GM18508 (cell line): ENCODE data around the gene UPB1.
"Not testable (repeated sequence)": the region's sequence is repeated elsewhere in the genome, so short reads cannot be mapped to it uniquely, and the experiment has no call there.

Experiments
- ATAC-seq: cut with Tn5 transposase; IDR thresholded peaks from one replicate; pipeline ENCODE4 v1.9.1; 2021; ENCODE audit warnings: moderate number of reproducible peaks; ENCODE audit not compliant: insufficient read depth, unreplicated experiment

Gene UPB1

DNA sequence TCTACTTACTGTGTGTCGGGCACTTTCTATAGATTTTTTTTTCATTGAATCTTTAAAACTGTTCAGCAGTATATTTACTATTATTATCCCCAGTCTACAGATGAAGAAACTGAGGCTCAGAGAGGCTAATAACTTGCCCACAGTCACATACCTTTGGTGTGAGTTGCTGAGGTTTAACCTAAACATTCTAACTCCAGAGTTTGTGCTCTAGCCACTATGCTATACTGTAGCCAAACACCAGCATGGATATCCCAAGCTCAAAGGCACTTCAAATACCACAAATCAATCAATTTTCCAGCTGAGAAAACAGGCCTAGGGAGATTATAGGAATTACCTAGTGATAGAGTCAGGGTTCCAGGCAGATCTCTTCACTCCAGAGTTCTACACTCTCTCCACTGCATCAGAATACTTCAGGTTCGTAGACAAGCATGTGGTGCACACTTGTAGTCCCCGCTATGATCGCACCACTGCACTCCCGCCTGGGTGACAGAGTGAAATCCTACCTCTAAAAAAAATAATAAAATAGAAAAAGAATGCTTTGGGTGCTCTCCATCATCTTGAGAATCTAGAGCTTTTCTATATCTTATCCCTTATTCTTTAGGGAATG, 20.4 kb upstream of the UPB1 start:
- ATAC-seq: no peak

- no peak for ATAC-seq
Observed at GRCh38 chr22:24481641-24482040, 13.5 kb upstream of the UPB1 start.

- ATAC-seq: no peak
Observed at GRCh38 chr22:24482575-24482974, 12.6 kb upstream of the UPB1 start.

- no peak for ATAC-seq
Observed at GRCh38 chr22:24482998-24483397, 12.1 kb upstream of the UPB1 start.

DNA sequence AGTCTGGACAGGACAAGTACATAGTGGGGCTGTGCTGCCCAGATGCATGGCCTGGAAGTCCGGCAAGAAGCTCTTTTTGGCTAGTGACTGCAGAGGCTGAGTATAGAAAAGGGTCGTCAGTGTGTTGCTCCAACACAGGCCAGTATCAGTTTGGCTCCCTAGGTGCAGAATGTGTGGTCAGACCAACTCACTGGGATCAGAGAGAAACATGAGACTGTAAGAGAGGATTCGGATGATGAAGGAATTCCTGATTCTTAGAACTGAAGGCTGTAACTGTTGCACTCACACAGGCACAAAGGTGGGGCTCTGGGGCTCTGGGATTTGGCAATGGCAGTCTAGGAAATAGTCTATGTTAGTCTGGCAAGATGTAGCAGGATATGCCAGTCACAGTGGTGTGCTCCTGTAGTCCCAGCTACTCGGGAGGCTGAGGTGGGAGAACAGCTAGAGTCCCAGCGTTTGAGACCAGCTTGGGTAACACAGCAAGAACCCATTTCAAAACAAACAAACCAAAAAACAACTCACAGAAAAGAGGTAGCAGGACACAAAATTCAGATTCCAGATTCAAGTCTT, 11.1 kb upstream of the UPB1 start:
- ATAC-seq: no peak

DNA sequence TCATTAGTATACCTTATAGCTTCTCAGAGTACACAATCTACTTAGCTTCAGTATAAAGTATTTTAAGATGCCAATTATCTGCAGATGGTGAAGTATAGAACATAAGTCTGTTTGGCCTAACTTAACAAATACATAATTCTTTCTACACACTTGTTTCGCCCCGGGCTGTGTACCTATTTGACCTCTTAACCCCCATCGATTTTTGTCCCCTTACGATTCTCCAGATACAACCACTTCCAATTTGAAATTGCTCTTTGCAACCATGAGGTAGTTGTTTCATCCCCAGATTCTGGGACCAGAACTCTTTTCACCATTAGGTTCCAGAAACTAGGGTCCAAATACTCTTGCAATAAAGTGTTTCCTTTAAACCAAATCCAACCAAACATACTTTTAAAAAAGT, 10.0 kb upstream of the UPB1 start:
- ATAC-seq: no peak

GRCh38 chr22:24485608-24486007, 9.5 kb upstream of the UPB1 start:
- ATAC-seq: no peak

DNA sequence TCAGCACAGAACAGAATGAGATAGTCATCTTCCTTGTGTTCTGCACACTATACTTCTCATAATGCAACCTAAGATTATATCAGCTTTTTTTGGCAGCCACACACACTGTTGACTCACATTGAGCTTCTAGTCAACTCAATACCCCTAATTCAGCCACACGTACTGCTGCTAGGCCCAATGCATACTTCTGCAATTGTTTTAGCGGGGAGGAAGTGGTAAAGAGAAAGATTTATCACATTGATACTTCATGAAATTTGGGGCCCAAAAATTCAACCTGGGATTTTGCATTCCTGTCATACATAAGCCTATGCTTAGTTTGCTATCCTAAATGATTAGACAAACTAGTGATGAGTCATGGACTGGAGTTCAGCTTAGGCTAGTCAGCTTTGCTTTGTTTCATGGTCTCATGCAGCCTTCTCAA, 8.6 kb upstream of the UPB1 start:
- ATAC-seq: no peak

- no peak for ATAC-seq
Observed at GRCh38 chr22:24489011-24489410, 6.1 kb upstream of the UPB1 start.

DNA sequence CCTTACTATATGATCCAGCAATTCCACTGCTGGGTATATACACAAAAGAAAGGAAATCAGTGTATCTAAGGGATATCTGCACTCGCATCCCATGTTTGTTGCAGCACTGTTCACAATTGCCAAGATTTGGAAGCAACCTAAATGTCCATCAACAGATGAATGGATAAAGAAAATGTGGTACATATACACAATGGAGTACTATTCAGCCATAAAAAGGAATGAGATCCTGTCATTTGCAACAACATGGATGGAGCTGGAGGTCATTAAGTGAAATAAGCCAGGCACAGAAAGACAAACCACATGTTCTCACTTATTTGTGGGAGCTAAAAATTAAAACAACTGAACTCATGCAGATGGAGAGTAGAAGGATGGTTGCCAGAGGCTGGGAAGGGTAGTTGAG, 5.7 kb upstream of the UPB1 start:
- ATAC-seq: not testable (repeated sequence)

GRCh38 chr22:24492391-24492790, 2.7 kb upstream of the UPB1 start:
- no peak for ATAC-seq

GRCh38 chr22:24494167-24494527, 985 bp upstream of the UPB1 start:
- ATAC-seq: no peak

DNA sequence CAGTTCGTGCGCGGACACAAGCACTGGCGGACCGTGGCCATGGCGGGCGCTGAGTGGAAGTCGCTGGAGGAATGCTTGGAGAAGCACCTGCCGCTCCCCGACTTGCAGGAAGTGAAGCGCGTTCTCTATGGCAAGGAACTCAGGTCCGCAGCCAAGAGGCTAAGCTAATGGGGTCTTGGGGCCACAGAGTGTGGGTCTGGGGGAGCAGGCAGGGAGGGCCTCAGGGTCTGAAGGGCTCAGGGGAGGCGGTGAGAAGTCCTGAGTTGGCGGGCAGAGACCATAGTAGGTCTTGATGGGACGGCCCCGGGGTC, 188 bp downstream of the UPB1 start:
- no peak for ATAC-seq

- no peak for ATAC-seq
Observed at GRCh38 chr22:24496234-24496633, 1.1 kb downstream of the UPB1 start.

DNA sequence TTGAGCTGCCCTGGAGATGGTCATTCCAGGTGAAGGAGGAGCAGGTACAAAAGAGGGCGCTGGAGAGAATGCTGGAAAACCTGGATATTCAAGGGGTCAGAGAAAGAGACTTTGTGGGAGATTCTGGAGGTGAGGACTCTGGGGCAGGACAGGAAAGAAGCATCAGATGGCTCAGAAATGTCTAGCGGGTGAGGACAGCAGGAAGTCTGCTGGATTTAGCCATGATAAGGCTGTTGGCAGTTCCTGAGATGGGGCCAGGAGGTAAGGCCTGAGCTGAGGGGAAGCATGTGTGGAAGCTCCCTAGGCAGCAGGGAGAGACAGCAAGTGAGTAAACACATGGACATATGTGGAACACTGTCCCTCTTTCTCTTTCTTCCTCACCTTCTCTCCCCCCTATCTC, 1.5 kb downstream of the UPB1 start:
- ATAC-seq: no peak

DNA sequence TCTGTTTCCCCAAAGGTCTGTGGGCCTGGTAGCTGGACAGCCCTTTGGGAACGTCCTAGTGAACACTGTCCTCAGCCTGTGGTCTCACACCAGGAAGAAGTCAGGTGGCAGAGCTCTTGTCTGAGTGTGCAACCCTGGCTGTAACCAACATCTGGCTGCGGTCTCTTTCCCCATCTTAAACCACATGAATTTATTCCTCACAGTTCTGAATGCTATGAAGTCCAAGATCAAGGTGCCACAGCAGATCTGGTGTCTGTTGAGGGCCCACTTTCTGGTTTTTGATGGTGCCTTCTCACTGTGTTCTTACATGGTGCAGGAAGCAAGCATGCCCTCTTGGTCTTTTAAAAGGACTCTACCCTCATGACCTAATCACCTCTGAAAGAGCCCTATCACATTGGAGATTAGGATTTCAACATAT, 2.7 kb downstream of the UPB1 start:
- ATAC-seq: no peak

DNA sequence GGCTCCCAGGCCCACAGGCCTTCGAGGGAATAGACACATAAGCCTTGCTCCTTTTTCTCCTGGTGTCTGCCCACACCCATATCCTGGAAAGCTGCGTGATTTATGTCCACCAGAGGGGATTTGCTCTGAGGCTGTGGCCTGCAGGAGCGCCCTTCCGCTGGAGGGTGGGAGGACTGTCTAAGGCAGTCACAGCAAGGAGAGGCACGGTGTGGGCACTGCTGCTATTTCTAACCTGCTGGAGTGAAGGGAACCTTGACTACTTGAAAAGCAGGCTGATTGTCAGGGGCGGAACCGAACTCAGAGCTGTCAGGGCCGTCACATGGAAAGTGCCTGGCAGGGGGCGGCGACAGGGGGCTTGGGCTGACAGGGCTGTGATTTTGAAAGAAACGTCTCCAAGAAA, 3.7 kb downstream of the UPB1 start:
- no peak for ATAC-seq

- ATAC-seq: no peak
Observed at GRCh38 chr22:24499706-24500276, 4.7 kb downstream of the UPB1 start.

- no peak for ATAC-seq
Observed at GRCh38 chr22:24500277-24500820, 5.2 kb downstream of the UPB1 start.

DNA sequence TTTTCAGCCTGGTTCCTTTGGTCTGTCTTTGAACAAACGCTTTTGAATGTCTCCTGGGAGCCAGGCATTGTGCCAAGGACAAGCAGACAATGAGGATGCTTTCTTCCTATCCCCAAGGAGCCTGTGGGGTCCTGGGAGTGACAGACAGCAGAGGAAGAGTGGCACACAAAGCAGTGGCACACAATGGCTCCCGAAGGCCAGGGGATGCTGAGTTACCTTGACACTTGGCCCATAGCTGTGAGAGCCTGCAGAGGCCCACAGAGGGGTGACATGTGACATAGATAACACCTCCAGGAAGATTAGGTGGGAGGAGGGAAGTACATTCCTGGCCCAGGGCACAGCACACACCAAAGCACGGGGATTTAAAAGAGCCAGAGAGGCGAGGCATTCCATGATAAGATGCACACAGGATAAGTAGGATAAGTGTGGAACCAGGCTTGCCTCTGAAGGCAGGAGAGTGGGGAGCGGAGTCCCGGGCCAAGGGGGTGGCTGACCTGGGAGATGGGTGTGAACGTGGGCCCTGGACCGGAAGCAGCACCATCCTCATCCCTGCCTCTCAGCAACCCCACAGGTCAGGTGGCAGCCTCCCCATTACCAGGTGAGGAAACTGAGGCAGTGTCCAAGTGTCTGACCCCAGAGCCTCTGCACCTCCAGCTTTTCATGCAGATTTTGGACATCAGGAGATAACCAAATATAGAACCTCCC, 6.3 kb downstream of the UPB1 start:
- ATAC-seq: no peak

GRCh38 chr22:24502034-24502433, 6.9 kb downstream of the UPB1 start:
- no peak for ATAC-seq

- no peak for ATAC-seq
Observed at GRCh38 chr22:24502541-24502940, 7.4 kb downstream of the UPB1 start.
